Measurements from ENCODE around the gene SLC4A1.

SLC4A1 gene

GRCh38 chr17:44230140-44230539 lies 37.8 kb downstream of the SLC4A1 start:
- Histone ChIP-seq H3K36me3 (no peaks in the 10 kb centered on the region), H3K4me3 (ENCODE audit: low read depth, low read length) (no peak overlapping the region), H3K27me3 (ENCODE audit: insufficient read depth, low read depth, severe bottlenecking) (no peaks in the 10 kb centered on the region), H3K9me3 (ENCODE audit: severe bottlenecking) (no peaks in the 10 kb centered on the region), H3K27ac (no peak overlapping the region)
- DNase-seq: no peak
- TF ChIP-seq, protein P1, sequence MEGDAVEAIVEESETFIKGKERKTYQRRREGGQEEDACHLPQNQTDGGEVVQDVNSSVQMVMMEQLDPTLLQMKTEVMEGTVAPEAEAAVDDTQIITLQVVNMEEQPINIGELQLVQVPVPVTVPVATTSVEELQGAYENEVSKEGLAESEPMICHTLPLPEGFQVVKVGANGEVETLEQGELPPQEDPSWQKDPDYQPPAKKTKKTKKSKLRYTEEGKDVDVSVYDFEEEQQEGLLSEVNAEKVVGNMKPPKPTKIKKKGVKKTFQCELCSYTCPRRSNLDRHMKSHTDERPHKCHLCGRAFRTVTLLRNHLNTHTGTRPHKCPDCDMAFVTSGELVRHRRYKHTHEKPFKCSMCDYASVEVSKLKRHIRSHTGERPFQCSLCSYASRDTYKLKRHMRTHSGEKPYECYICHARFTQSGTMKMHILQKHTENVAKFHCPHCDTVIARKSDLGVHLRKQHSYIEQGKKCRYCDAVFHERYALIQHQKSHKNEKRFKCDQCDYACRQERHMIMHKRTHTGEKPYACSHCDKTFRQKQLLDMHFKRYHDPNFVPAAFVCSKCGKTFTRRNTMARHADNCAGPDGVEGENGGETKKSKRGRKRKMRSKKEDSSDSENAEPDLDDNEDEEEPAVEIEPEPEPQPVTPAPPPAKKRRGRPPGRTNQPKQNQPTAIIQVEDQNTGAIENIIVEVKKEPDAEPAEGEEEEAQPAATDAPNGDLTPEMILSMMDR (IDR thresholded peaks at IDR 0.05; ENCODE audit: low read depth, low read length): no peak

- Histone ChIP-seq H3K9me3 (ENCODE audit: severe bottlenecking) (no peaks in the 10 kb centered on the region), H3K36me3 (no peaks in the 10 kb centered on the region), H3K27me3 (ENCODE audit: insufficient read depth, low read depth, severe bottlenecking) (no peaks in the 10 kb centered on the region), H3K4me3 (ENCODE audit: low read depth, low read length) (no peak overlapping the region), H3K27ac (no peak overlapping the region)
- no peak for DNase-seq
- TF ChIP-seq, protein P1 (IDR thresholded peaks at IDR 0.05; ENCODE audit: low read depth, low read length): no peak
Measured at GRCh38 chr17:44229090-44229489, 38.8 kb downstream of the SLC4A1 start.

GRCh38 chr17:44223541-44224071 lies 44.3 kb downstream of the SLC4A1 start:
- peaks cover 9% of the 10 kb centered on the region for H3K36me3 ChIP-seq
- H3K27ac ChIP-seq: no peak overlapping the region
- H3K27me3 ChIP-seq (ENCODE audit: insufficient read depth, low read depth, severe bottlenecking): no peaks in the 10 kb centered on the region
- DNase-seq: no peak
- H3K4me3 ChIP-seq (ENCODE audit: low read depth, low read length): no peak overlapping the region
- TF ChIP-seq, protein P1 (IDR thresholded peaks at IDR 0.05; ENCODE audit: low read depth, low read length): no peak
- H3K9me3 ChIP-seq (ENCODE audit: severe bottlenecking): no peaks in the 10 kb centered on the region

- DNase-seq: peak; percentile 83
- TF ChIP-seq, protein P1 (IDR thresholded peaks at IDR 0.05; ENCODE audit: low read depth, low read length): peak; percentile 36
- Histone ChIP-seq H3K27me3 (ENCODE audit: insufficient read depth, low read depth, severe bottlenecking) (no peaks in the 10 kb centered on the region), H3K36me3 (peaks cover 17% of the 10 kb centered on the region), H3K27ac (peak overlapping the region; percentile 99), H3K4me3 (ENCODE audit: low read depth, low read length) (peak overlapping the region; percentile 68), H3K9me3 (ENCODE audit: severe bottlenecking) (no peaks in the 10 kb centered on the region)
Measured at GRCh38 chr17:44222112-44222869, 45.6 kb downstream of the SLC4A1 start.

- H3K27ac ChIP-seq: peak overlapping the region; percentile 99
- peak overlapping the region; percentile 68 for H3K4me3 ChIP-seq (ENCODE audit: low read depth, low read length)
- H3K36me3 ChIP-seq: peaks cover 22% of the 10 kb centered on the region
- TF ChIP-seq, protein P1 (IDR thresholded peaks at IDR 0.05; ENCODE audit: low read depth, low read length): no peak
- no peaks in the 10 kb centered on the region for H3K27me3 ChIP-seq (ENCODE audit: insufficient read depth, low read depth, severe bottlenecking)
- DNase-seq: peak; percentile 57
- no peaks in the 10 kb centered on the region for H3K9me3 ChIP-seq (ENCODE audit: severe bottlenecking)
Measured at GRCh38 chr17:44221862-44222111, 46.1 kb downstream of the SLC4A1 start.

Measured in WERI-Rb-1 (cell line).